ENCODE measurements around the gene CTDNEP1.
A peak's percentile ranks its signal among the peaks of the same experiment; 100 is the strongest.

CTDNEP1 gene

DNA sequence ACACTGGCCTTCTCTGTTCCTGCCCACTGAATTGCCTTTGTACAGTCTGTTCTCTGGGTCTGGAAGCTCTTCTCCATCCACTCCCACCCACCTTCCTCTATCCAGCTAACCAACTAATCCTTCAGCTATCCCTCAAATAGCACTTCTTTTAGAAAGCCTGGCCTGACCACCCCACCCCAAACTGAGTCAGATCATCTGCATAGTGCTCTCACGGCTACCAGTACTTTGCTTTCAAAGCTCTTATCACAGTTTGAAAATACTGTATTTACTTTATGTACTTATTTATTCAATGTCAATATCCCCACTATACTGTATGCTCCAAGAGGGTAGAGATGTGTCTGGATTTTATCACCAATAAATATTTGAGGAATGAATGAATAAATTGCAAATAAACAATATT is 15.2 kb upstream of the CTDNEP1 start:
- H3K4me2 ChIP-seq (ENCODE audit: insufficient read depth, low read length) = no peak overlapping the region

DNA sequence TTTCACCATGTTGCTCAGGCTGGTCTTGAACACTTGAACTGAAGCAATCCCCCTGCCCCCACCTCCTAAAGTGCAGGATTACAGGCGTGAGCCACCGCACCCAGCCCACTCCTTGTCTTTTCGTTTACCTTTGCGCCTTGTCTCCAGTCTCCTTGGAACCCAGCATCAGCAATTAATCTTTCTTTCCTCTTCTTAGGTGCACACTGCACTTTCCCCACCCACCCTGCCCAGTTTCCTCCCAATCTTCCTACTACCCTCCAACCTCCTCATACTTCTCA is 12.2 kb upstream of the CTDNEP1 start:
- peak overlapping the region; percentile 36; the same call in 1 of the 2 replicates for H2AFZ ChIP-seq (ENCODE audit: low read depth, low read length)
- DNase-seq = no peak
- no peak overlapping the region for H3K9ac ChIP-seq (ENCODE audit: low read depth, low read length)
- no peaks in the 10 kb centered on the region for H3K9me3 ChIP-seq (ENCODE audit: insufficient read depth, low read length, severe bottlenecking)
- peaks cover 3% of the 10 kb centered on the region; the same call in 1 of the 2 replicates for H3K4me1 ChIP-seq (ENCODE audit: insufficient read depth, low read length)
- ATAC-seq (ENCODE audit: insufficient read depth, low read depth) = no peak
- H3K4me2 ChIP-seq (ENCODE audit: insufficient read depth, low read length) = no peak overlapping the region
- no peak for TF ChIP-seq EZH2 (IDR thresholded peaks at IDR 0.05; ENCODE audit: borderline replicate concordance, low read depth, low read length, severe bottlenecking)
- TF ChIP-seq, protein P1, sequence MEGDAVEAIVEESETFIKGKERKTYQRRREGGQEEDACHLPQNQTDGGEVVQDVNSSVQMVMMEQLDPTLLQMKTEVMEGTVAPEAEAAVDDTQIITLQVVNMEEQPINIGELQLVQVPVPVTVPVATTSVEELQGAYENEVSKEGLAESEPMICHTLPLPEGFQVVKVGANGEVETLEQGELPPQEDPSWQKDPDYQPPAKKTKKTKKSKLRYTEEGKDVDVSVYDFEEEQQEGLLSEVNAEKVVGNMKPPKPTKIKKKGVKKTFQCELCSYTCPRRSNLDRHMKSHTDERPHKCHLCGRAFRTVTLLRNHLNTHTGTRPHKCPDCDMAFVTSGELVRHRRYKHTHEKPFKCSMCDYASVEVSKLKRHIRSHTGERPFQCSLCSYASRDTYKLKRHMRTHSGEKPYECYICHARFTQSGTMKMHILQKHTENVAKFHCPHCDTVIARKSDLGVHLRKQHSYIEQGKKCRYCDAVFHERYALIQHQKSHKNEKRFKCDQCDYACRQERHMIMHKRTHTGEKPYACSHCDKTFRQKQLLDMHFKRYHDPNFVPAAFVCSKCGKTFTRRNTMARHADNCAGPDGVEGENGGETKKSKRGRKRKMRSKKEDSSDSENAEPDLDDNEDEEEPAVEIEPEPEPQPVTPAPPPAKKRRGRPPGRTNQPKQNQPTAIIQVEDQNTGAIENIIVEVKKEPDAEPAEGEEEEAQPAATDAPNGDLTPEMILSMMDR (IDR thresholded peaks at IDR 0.05; ENCODE audit: borderline replicate concordance, extremely low read depth, low read length, poor library complexity, severe bottlenecking) = no peak
- H3K4me3 ChIP-seq (ENCODE audit: low read depth in 1 of 2, low read length in 2 of 2) = no peak overlapping the region
- H3K79me2 ChIP-seq (ENCODE audit: insufficient read depth, low read length) = no peaks in the 10 kb centered on the region
- H3K27ac ChIP-seq (ENCODE audit: low read length) = no peak overlapping the region
- no peaks in the 10 kb centered on the region for H3K27me3 ChIP-seq (ENCODE audit: insufficient read depth, low read length, poor library complexity)
- H4K20me1 ChIP-seq (ENCODE audit: insufficient read depth, low read length) = no peaks in the 10 kb centered on the region
- peaks cover 9% of the 10 kb centered on the region for H3K36me3 ChIP-seq (ENCODE audit: insufficient read depth, low read length)

More for the DNA sequence above, 15.2 kb upstream of the CTDNEP1 start:
- DNase-seq (no peak), ATAC-seq (ENCODE audit: insufficient read depth, low read depth) (no peak)
- H3K79me2 ChIP-seq (ENCODE audit: insufficient read depth, low read length) = no peaks in the 10 kb centered on the region
- H3K27ac ChIP-seq (ENCODE audit: low read length) = no peak overlapping the region
- no peak overlapping the region for H3K4me3 ChIP-seq (ENCODE audit: low read depth in 1 of 2, low read length in 2 of 2)
- peaks cover 3% of the 10 kb centered on the region; the same call in 1 of the 2 replicates for H3K4me1 ChIP-seq (ENCODE audit: insufficient read depth, low read length)
- no peak for TF ChIP-seq EZH2 (IDR thresholded peaks at IDR 0.05; ENCODE audit: borderline replicate concordance, low read depth, low read length, severe bottlenecking)
- TF ChIP-seq, protein P1 (IDR thresholded peaks at IDR 0.05; ENCODE audit: borderline replicate concordance, extremely low read depth, low read length, poor library complexity, severe bottlenecking) = no peak
- no peaks in the 10 kb centered on the region for H3K9me3 ChIP-seq (ENCODE audit: insufficient read depth, low read length, severe bottlenecking)
- no peak overlapping the region for H3K9ac ChIP-seq (ENCODE audit: low read depth, low read length)
- H4K20me1 ChIP-seq (ENCODE audit: insufficient read depth, low read length) = no peaks in the 10 kb centered on the region
- H3K36me3 ChIP-seq (ENCODE audit: insufficient read depth, low read length) = no peaks in the 10 kb centered on the region
- no peaks in the 10 kb centered on the region for H3K27me3 ChIP-seq (ENCODE audit: insufficient read depth, low read length, poor library complexity)
- no peak overlapping the region for H2AFZ ChIP-seq (ENCODE audit: low read depth, low read length)

DNA sequence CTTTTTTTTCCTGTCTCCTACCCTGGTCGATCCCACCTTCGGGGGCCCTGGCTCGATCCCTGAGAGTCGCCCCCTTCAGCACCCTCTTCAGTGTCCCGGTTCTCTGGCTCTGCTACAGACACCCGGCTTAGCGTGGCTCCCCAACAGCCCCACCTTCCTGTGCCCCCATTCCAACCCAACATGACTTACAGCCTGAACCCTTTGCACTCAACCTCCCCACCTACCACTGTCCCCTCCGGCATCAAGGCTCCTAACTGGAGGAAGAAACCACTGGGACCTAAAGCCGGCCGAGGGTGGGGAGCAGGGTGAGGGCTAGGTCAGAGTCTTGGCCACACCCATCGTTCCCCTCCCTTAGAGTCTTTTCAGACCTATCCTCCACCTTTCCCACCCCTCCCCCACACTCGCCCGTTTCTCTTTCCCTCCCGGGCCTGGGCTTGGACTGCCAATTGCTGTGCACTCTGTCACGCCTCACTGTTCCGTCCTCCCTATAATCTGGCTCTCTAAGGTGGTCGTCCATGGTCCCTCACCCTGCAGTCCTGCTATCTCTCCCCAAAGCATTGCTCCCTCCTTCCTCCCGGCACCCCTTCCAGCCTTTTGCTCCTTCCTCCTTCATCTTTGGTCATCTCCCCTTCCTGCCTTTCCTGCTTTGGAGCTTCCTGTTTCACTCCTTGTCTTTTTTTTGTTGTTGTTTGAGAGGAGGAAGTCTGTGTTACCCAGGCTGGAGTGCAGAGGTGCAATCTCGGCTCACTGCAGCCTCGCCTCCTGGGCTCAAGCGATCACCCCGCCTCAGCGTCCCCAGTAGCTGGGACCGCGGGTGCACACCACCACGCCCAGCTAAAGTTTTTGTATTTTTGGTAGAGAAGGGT is 11.6 kb upstream of the CTDNEP1 start:
- Histone ChIP-seq H4K20me1 (ENCODE audit: insufficient read depth, low read length) (no peaks in the 10 kb centered on the region), H3K27ac (ENCODE audit: low read length) (no peak overlapping the region), H3K4me3 (ENCODE audit: low read depth in 1 of 2, low read length in 2 of 2) (no peak overlapping the region), H2AFZ (ENCODE audit: low read depth, low read length) (peak overlapping the region; percentile 36), H3K4me2 (ENCODE audit: insufficient read depth, low read length) (no peak overlapping the region), H3K27me3 (ENCODE audit: insufficient read depth, low read length, poor library complexity) (no peaks in the 10 kb centered on the region), H3K9ac (ENCODE audit: low read depth, low read length) (no peak overlapping the region), H3K79me2 (ENCODE audit: insufficient read depth, low read length) (no peaks in the 10 kb centered on the region), H3K36me3 (ENCODE audit: insufficient read depth, low read length) (peaks cover 15% of the 10 kb centered on the region), H3K9me3 (ENCODE audit: insufficient read depth, low read length, severe bottlenecking) (no peaks in the 10 kb centered on the region), H3K4me1 (ENCODE audit: insufficient read depth, low read length) (peaks cover 3% of the 10 kb centered on the region; the same call in 1 of the 2 replicates)
- TF ChIP-seq, protein P1 (IDR thresholded peaks at IDR 0.05; ENCODE audit: borderline replicate concordance, extremely low read depth, low read length, poor library complexity, severe bottlenecking) = no peak
- TF ChIP-seq EZH2 (IDR thresholded peaks at IDR 0.05; ENCODE audit: borderline replicate concordance, low read depth, low read length, severe bottlenecking) = no peak
- ATAC-seq (ENCODE audit: insufficient read depth, low read depth) = no peak
- no peak for DNase-seq

Data from DND-41 (cell line).